Calu3 (cell line): ENCODE data around the gene FGD5. TPM values are rescaled to one million over a fixed set of nuclear protein-coding genes. Genes with fewer than 3 reads are reported as not detected.

Experiments
- BruUV-seq: library from RNA; stranded (reverse); fragments of 400-500 nt; replicated peaks from 2 replicates; lab custom pipeline; 2021; lab: Mats Ljungman, UMichigan
- CTCF ChIA-PET: fragments of 300-600 bp; sonication (Branson Sonifier 250); formaldehyde crosslinking; loops from one replicate; lab custom pipeline; 2022; ENCODE audit warnings: antibody characterized with exemption; lab: Charles Lee
- DNase-seq: peaks from one replicate; pipeline ENCODE4 v3.0.0; 2022
- H3K27ac Mint-ChIP-seq: one replicate; pipeline ENCODE4 v1.8.0; 2022; ENCODE audit warnings: mixed read lengths; ENCODE audit not compliant: unreplicated experiment
- H3K27me3 Mint-ChIP-seq: one replicate; pipeline ENCODE4 v1.8.0; 2022; ENCODE audit warnings: mixed read lengths; ENCODE audit not compliant: unreplicated experiment
- H3K36me3 Mint-ChIP-seq: one replicate; pipeline ENCODE4 v1.8.0; 2022; ENCODE audit warnings: mild to moderate bottlenecking, moderate library complexity, mixed read lengths; ENCODE audit not compliant: insufficient read depth, unreplicated experiment
- H3K4me1 Mint-ChIP-seq: one replicate; pipeline ENCODE4 v1.8.0; 2022; ENCODE audit warnings: mild to moderate bottlenecking, low read depth, mixed read lengths; ENCODE audit not compliant: unreplicated experiment
- H3K4me3 Mint-ChIP-seq: one replicate; pipeline ENCODE4 v1.8.0; 2022; ENCODE audit warnings: mild to moderate bottlenecking, low read depth, moderate library complexity, mixed read lengths; ENCODE audit not compliant: unreplicated experiment
- H3K9me3 Mint-ChIP-seq: one replicate; pipeline ENCODE4 v1.8.0; 2022; ENCODE audit warnings: low read depth, mixed read lengths; ENCODE audit not compliant: unreplicated experiment
- intact Hi-C: fragments of 100-400 bp; cut with micrococcal nuclease; formaldehyde crosslinking; loops from one replicate; pipeline ENCODE4 v1.10.0; 2022; ENCODE audit not compliant: unreplicated experiment
- total RNA-seq: library from RNA; stranded (reverse); gene quantifications from 2 replicates; pipeline ENCODE4 v1.2.3, GENCODE V29; 2022
- TF ChIP-seq, protein P1 (sequence below): fragments of 200-600 bp; IDR thresholded peaks from one replicate; pipeline ENCODE4 v1.8.0; 2022; ENCODE audit warnings: antibody characterized with exemption; ENCODE audit not compliant: unreplicated experiment

Gene FGD5
- total RNA-seq, 1 experiment from 2014 or later = not detected

DNA sequence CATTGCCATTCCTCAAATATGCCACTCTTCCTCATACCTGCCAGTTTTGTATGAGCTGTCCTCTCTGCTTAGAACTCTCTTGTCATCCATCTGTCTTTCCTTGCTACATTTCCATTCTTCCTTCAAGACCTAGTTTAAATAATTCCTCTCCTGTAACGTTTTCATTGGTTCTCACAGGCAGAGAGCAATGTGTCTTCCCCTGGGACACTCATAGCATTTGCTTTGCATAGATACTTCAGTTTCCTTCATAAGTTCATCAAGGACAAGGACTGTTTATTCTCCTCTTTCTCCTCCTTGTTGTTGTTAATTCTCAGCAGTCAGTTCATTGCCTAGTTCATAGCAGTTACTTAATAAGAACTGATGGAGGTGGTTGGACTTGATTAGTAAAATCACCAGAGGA is 139.2 kb downstream of the FGD5 start:
- Mint-ChIP-seq H3K27me3 (no peaks in the 10 kb centered on the region), H3K9me3 (no peaks in the 10 kb centered on the region), H3K4me3 (no peak overlapping the region), H3K27ac (no peak overlapping the region), H3K36me3 (no peaks in the 10 kb centered on the region), H3K4me1 (peaks cover 34% of the 10 kb centered on the region)
- no peak for DNase-seq
- BruUV-seq = no TSS peak
- intact Hi-C loops = no loop called here
- TF ChIP-seq, protein P1, sequence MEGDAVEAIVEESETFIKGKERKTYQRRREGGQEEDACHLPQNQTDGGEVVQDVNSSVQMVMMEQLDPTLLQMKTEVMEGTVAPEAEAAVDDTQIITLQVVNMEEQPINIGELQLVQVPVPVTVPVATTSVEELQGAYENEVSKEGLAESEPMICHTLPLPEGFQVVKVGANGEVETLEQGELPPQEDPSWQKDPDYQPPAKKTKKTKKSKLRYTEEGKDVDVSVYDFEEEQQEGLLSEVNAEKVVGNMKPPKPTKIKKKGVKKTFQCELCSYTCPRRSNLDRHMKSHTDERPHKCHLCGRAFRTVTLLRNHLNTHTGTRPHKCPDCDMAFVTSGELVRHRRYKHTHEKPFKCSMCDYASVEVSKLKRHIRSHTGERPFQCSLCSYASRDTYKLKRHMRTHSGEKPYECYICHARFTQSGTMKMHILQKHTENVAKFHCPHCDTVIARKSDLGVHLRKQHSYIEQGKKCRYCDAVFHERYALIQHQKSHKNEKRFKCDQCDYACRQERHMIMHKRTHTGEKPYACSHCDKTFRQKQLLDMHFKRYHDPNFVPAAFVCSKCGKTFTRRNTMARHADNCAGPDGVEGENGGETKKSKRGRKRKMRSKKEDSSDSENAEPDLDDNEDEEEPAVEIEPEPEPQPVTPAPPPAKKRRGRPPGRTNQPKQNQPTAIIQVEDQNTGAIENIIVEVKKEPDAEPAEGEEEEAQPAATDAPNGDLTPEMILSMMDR = no peak
- CTCF ChIA-PET = no interaction called here

- intact Hi-C loops = no loop called here
- Mint-ChIP-seq H3K36me3 (no peaks in the 10 kb centered on the region), H3K9me3 (no peaks in the 10 kb centered on the region), H3K27ac (no peak overlapping the region), H3K27me3 (no peaks in the 10 kb centered on the region), H3K4me3 (no peak overlapping the region), H3K4me1 (peaks cover 31% of the 10 kb centered on the region)
- TF ChIP-seq, protein P1 = no peak
- no peak for DNase-seq
- BruUV-seq = no TSS peak
- CTCF ChIA-PET = no interaction called here
Observed at GRCh38 chr3:14959359-14959943, 140.7 kb downstream of the FGD5 start.

DNA sequence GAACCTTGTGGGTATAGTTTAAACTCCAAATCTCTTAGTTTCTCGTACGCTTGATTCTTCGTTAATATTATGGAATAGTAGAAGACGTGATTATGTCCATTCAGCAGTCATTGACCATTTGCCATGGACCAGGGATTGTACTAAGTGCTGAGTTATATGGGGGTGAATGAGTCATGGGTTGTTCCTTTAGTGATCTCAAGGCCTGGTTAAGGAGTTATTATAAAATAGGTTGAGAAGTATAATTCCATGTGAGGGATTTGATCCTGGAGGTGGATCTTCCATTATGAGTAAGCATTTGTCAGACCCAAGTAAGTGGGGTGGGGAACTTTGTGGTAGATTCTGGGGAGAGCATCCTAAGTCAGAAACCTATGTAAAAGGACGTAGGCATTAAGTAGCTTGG is 144.0 kb downstream of the FGD5 start:
- Mint-ChIP-seq H3K36me3 (no peaks in the 10 kb centered on the region), H3K27me3 (no peaks in the 10 kb centered on the region), H3K27ac (no peak overlapping the region), H3K9me3 (no peaks in the 10 kb centered on the region), H3K4me1 (peaks cover 25% of the 10 kb centered on the region), H3K4me3 (no peak overlapping the region)
- intact Hi-C loops = no loop called here
- DNase-seq = no peak
- CTCF ChIA-PET = no interaction called here
- no TSS peak for BruUV-seq
- TF ChIP-seq, protein P1 = no peak

GRCh38 chr3:14967285-14967684 is 148.5 kb downstream of the FGD5 start:
- no peak for DNase-seq
- H3K36me3 Mint-ChIP-seq = no peaks in the 10 kb centered on the region
- H3K4me3 Mint-ChIP-seq = no peak overlapping the region

More at GRCh38 chr3:14967285-14967684, 148.5 kb downstream of the FGD5 start:
- Mint-ChIP-seq H3K9me3 (no peaks in the 10 kb centered on the region), H3K4me1 (peaks cover 10% of the 10 kb centered on the region), H3K27me3 (no peaks in the 10 kb centered on the region), H3K27ac (no peak overlapping the region)
- intact Hi-C loops = no loop called here
- TF ChIP-seq, protein P1 = no peak
- BruUV-seq = no TSS peak
- CTCF ChIA-PET = no interaction called here
